Activated naive CD4-positive, alpha-beta T cell (primary cell): ENCODE measurements around the gene FAM120A.

Source experiments
- DNase-seq, 4 experiments: peaks; one replicate each; lab custom pipeline; 2025; lab: John Stamatoyannopoulos, UW

FAM120A gene

GRCh38 chr9:93595861-93596365 lies 144.4 kb downstream of the FAM120A start:
- no peak for DNase-seq

GRCh38 chr9:93596399-93596798 lies 144.9 kb downstream of the FAM120A start:
- no peak for DNase-seq

- DNase-seq = no peak
These were observed 145.7 kb downstream of the FAM120A start for GRCh38 chr9:93597142-93597706.

- DNase-seq = no peak
These were observed 146.6 kb downstream of the FAM120A start for GRCh38 chr9:93597871-93598646.

GRCh38 chr9:93598647-93599241 lies 147.3 kb downstream of the FAM120A start:
- no peak for DNase-seq

- DNase-seq = no peak
These were observed 148.3 kb downstream of the FAM120A start for GRCh38 chr9:93599571-93600403.

- no peak for DNase-seq
These were observed 149.0 kb downstream of the FAM120A start for GRCh38 chr9:93600504-93600903.

- no peak for DNase-seq
These were observed 149.6 kb downstream of the FAM120A start for GRCh38 chr9:93601063-93601462.

- DNase-seq = no peak
These were observed 150.2 kb downstream of the FAM120A start for GRCh38 chr9:93601666-93602065.

- no peak for DNase-seq
These were observed 151.5 kb downstream of the FAM120A start for GRCh38 chr9:93603011-93603410.

GRCh38 chr9:93603906-93604326 lies 152.4 kb downstream of the FAM120A start:
- DNase-seq = no peak

GRCh38 chr9:93606187-93606586 lies 154.7 kb downstream of the FAM120A start:
- DNase-seq = no peak

- no peak for DNase-seq
These were observed 158.7 kb downstream of the FAM120A start for GRCh38 chr9:93610206-93610605.

GRCh38 chr9:93612052-93612795 lies 160.7 kb downstream of the FAM120A start:
- no peak for DNase-seq

GRCh38 chr9:93612796-93613154 lies 161.3 kb downstream of the FAM120A start:
- no peak for DNase-seq

- DNase-seq = no peak
These were observed 161.7 kb downstream of the FAM120A start for GRCh38 chr9:93613174-93613573.

GRCh38 chr9:93613791-93614190 lies 162.3 kb downstream of the FAM120A start:
- no peak for DNase-seq

- no peak for DNase-seq
These were observed 163.5 kb downstream of the FAM120A start for GRCh38 chr9:93614830-93615468.
